ENCODE data around the gene TBC1D1. TPM values are rescaled to one million over a fixed set of nuclear protein-coding genes. Genes with fewer than 3 reads are reported as not detected.

The TBC1D1 gene
- total RNA-seq, 2 experiments from 2014 or later: 40.7 to 46.5 TPM

DNA sequence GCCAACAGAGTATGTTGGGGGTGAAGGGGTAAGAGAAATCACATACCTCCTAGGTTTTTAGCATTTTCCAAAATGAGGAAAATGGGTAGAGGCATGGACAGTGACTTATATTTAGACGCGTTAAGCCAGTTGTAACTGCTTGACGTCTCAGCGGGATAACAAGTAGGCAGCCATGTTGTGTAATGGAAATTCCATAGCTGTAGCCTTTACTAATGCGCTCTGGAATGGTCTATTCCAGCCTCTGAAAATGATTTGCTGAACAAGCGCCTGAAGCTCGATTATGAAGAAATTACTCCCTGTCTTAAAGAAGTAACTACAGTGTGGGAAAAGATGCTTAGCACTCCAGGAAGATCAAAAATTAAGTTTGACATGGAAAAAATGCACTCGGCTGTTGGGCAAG lies 204.8 kb downstream of the TBC1D1 start:
- H3K27ac Mint-ChIP-seq: no peak overlapping the region
- H3K27ac ChIP-seq (ENCODE audit: low read depth in 1 of 2, low read length in 2 of 2): no peak overlapping the region
- H3K36me3 Mint-ChIP-seq (ENCODE audit: low read depth): peaks cover 76% of the 10 kb centered on the region

DNA sequence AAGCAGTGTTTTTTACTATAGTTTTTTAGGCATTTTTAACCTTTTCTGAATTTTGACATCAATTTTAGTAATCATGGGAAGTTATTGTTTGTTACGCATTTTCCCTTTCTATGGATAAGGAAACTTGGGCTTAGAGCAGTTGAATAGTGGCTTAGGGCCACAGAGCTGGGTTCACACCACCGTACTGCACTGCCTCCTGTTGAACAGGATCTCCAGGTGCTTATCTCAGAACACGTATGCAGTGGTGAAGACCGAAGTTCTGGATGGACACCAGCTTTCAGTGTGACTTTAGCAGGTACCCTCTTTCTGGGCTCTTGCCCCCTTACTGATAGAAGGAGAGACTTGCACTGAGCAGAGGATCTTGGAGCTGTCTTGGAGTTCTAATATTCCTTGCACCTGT lies 206.9 kb downstream of the TBC1D1 start:
- CTCF ChIA-PET: no interaction called here
- Mint-ChIP-seq H3K27me3 (no peaks in the 10 kb centered on the region), H3K4me3 (no peak overlapping the region), H3K9me3 (no peaks in the 10 kb centered on the region), H3K36me3 (ENCODE audit: low read depth) (peaks cover 78% of the 10 kb centered on the region), H3K4me1 (ENCODE audit: low read depth) (no peaks in the 10 kb centered on the region), H3K27ac (no peak overlapping the region)
- no peak for ATAC-seq (ENCODE audit: poor library complexity)
- intact Hi-C loops (cut with DNase I, micrococcal nuclease): no loop called here
- Histone ChIP-seq H3K27me3 (ENCODE audit: control insufficient read depth in 1 of 2, insufficient read depth in 2 of 2, low read length in 2 of 2) (no peaks in the 10 kb centered on the region), H3K4me1 (ENCODE audit: insufficient read depth, low read length) (no peaks in the 10 kb centered on the region), H3K4me3 (ENCODE audit: low read length) (no peak overlapping the region), H3K36me3 (ENCODE audit: insufficient read depth, low read length) (peaks cover 35% of the 10 kb centered on the region), H3K9me3 (ENCODE audit: control insufficient read depth in 1 of 2, insufficient read depth in 1 of 2, low read length in 2 of 2) (no peaks in the 10 kb centered on the region), H3K27ac (ENCODE audit: low read depth in 1 of 2, low read length in 2 of 2) (no peak overlapping the region)
- POLR2A ChIA-PET: interaction anchor here (1.1 kb wide), 1 partner anchor 80 kb away, joined by 3 read pairs; no protein-coding TSS in a partner anchor
- TF ChIP-seq, protein P1, sequence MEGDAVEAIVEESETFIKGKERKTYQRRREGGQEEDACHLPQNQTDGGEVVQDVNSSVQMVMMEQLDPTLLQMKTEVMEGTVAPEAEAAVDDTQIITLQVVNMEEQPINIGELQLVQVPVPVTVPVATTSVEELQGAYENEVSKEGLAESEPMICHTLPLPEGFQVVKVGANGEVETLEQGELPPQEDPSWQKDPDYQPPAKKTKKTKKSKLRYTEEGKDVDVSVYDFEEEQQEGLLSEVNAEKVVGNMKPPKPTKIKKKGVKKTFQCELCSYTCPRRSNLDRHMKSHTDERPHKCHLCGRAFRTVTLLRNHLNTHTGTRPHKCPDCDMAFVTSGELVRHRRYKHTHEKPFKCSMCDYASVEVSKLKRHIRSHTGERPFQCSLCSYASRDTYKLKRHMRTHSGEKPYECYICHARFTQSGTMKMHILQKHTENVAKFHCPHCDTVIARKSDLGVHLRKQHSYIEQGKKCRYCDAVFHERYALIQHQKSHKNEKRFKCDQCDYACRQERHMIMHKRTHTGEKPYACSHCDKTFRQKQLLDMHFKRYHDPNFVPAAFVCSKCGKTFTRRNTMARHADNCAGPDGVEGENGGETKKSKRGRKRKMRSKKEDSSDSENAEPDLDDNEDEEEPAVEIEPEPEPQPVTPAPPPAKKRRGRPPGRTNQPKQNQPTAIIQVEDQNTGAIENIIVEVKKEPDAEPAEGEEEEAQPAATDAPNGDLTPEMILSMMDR (IDR thresholded peaks at IDR 0.05): no peak
- no peak for DNase-seq

More for the DNA sequence above, 204.8 kb downstream of the TBC1D1 start:
- Histone ChIP-seq H3K27me3 (ENCODE audit: control insufficient read depth in 1 of 2, insufficient read depth in 2 of 2, low read length in 2 of 2) (no peaks in the 10 kb centered on the region), H3K36me3 (ENCODE audit: insufficient read depth, low read length) (peaks cover 36% of the 10 kb centered on the region), H3K4me1 (ENCODE audit: insufficient read depth, low read length) (no peaks in the 10 kb centered on the region), H3K9me3 (ENCODE audit: control insufficient read depth in 1 of 2, insufficient read depth in 1 of 2, low read length in 2 of 2) (no peaks in the 10 kb centered on the region), H3K4me3 (ENCODE audit: low read length) (no peak overlapping the region)
- TF ChIP-seq, protein P1 (IDR thresholded peaks at IDR 0.05): no peak
- ChIA-PET CTCF (interaction anchor here (1.0 kb wide), 1 partner anchor 10 kb away, joined by 3 read pairs; no protein-coding TSS in a partner anchor), POLR2A (no interaction called here)
- H3K4me3 Mint-ChIP-seq: no peak overlapping the region
- peaks cover 6% of the 10 kb centered on the region for H3K4me1 Mint-ChIP-seq (ENCODE audit: low read depth)
- no peaks in the 10 kb centered on the region for H3K9me3 Mint-ChIP-seq
- no peak for DNase-seq
- no peaks in the 10 kb centered on the region for H3K27me3 Mint-ChIP-seq
- intact Hi-C loops (cut with DNase I, micrococcal nuclease): no loop called here
- ATAC-seq (ENCODE audit: poor library complexity): no peak

GRCh38 chr4:38099020-38099600 lies 208.2 kb downstream of the TBC1D1 start:
- Mint-ChIP-seq H3K4me3 (no peak overlapping the region), H3K27me3 (no peaks in the 10 kb centered on the region), H3K4me1 (ENCODE audit: low read depth) (no peaks in the 10 kb centered on the region), H3K27ac (no peak overlapping the region), H3K9me3 (no peaks in the 10 kb centered on the region), H3K36me3 (ENCODE audit: low read depth) (peaks cover 86% of the 10 kb centered on the region)
- ATAC-seq (ENCODE audit: poor library complexity) (no peak), DNase-seq (no peak)
- H3K27ac ChIP-seq (ENCODE audit: low read depth in 1 of 2, low read length in 2 of 2): no peak overlapping the region
- H3K36me3 ChIP-seq (ENCODE audit: insufficient read depth, low read length): peaks cover 46% of the 10 kb centered on the region
- POLR2A ChIA-PET: no interaction called here
- H3K27me3 ChIP-seq (ENCODE audit: control insufficient read depth in 1 of 2, insufficient read depth in 2 of 2, low read length in 2 of 2): no peaks in the 10 kb centered on the region
- H3K4me3 ChIP-seq (ENCODE audit: low read length): no peak overlapping the region
- intact Hi-C loops (cut with DNase I, micrococcal nuclease): no loop called here
- no peaks in the 10 kb centered on the region for H3K9me3 ChIP-seq (ENCODE audit: control insufficient read depth in 1 of 2, insufficient read depth in 1 of 2, low read length in 2 of 2)
- TF ChIP-seq, protein P1 (IDR thresholded peaks at IDR 0.05): no peak
- no peaks in the 10 kb centered on the region for H3K4me1 ChIP-seq (ENCODE audit: insufficient read depth, low read length)
- CTCF ChIA-PET: no interaction called here

Measured in CD4-positive, alpha-beta T cell (primary cell).